MG63 (cell line): ENCODE measurements around the gene NAGK. TPM values are rescaled to one million over a fixed set of nuclear protein-coding genes. Genes with fewer than 3 reads are reported as not detected.

ENCODE experiments used
- total RNA-seq: library from RNA; depleted of rRNA; stranded (reverse); fragments of >200 nt; shearing (Covaris generic); gene quantifications from 2 replicates; pipeline ENCODE4 v1.2.3, GENCODE V29; 2014; ENCODE audit warnings: low replicate concordance; rRNA removed

Gene NAGK
- total RNA-seq, 1 experiment from 2014 or later, result 82.8 TPM

Other genes with a start within 250 kb of the NAGK start
- not detected in 2 replicates for gene CLEC4F, start 248.0 kb upstream of the NAGK start, total RNA-seq
- gene CD207, start 232.8 kb upstream of the NAGK start, total RNA-seq, result not detected in 2 replicates
- gene VAX2, start 168.1 kb upstream of the NAGK start, total RNA-seq, result 1.9 TPM in 1 of 2 replicates, not detected in the other
- not detected in 2 replicates for gene ATP6V1B1, start 132.7 kb upstream of the NAGK start, total RNA-seq
- gene ANKRD53, start 90.0 kb upstream of the NAGK start, total RNA-seq, result not detected in 2 replicates
- gene TEX261, start 73.8 kb upstream of the NAGK start, total RNA-seq, result 39.8 and 78.4 TPM in 2 replicates
- 13.0 and 23.9 TPM in 2 replicates for gene MCEE, start 61.6 kb downstream of the NAGK start, total RNA-seq
- gene MPHOSPH10, start 62.0 kb downstream of the NAGK start, total RNA-seq, result 12.5 and 44.0 TPM in 2 replicates
- 0.03 TPM in 1 of 2 replicates, not detected in the other for gene PAIP2B, start 158.5 kb downstream of the NAGK start, total RNA-seq